DOHH2 (cell line): ENCODE results near the gene SMYD1.

ENCODE experiments used
- H3F3A ChIP-seq: fragments of 200-600 bp; sonication (generic), shearing (Covaris generic); 2 replicates; pipeline ENCODE4 v1.6.0; 2016; ENCODE audit warnings: antibody characterized with exemption, mild to moderate bottlenecking; ENCODE audit not compliant: control insufficient read depth, insufficient read depth
- H3K27ac ChIP-seq: fragments of 200-600 bp; sonication (generic); 2 replicates; pipeline ENCODE4 v1.5.1; 2014; ENCODE audit warnings: low read depth, mild to moderate bottlenecking, low read length, moderate library complexity
- H3K27me3 ChIP-seq: fragments of 200-600 bp; sonication (generic); 2 replicates; pipeline ENCODE4 v1.6.1; 2014; ENCODE audit warnings: mild to moderate bottlenecking, low read length, mixed read lengths; ENCODE audit not compliant: control insufficient read depth
- H3K36me3 ChIP-seq: fragments of 200-600 bp; sonication (generic); 2 replicates; pipeline ENCODE4 v1.6.1; 2014; ENCODE audit warnings: mild to moderate bottlenecking, low read length, moderate library complexity, mixed read lengths; ENCODE audit not compliant: control insufficient read depth
- H3K4me1 ChIP-seq: fragments of 200-600 bp; sonication (generic); 2 replicates; pipeline ENCODE4 v1.6.1; 2014; ENCODE audit warnings: mild to moderate bottlenecking, low read length, mixed read lengths; ENCODE audit not compliant: control insufficient read depth
- H3K4me2 ChIP-seq: fragments of 200-600 bp; sonication (generic); 2 replicates; pipeline ENCODE4 v1.6.0; 2014; ENCODE audit warnings: mild to moderate bottlenecking, low read length, moderate library complexity
- H3K4me3 ChIP-seq: fragments of 200-600 bp; sonication (generic); 2 replicates; pipeline ENCODE4 v1.5.1; 2014; ENCODE audit warnings: mild to moderate bottlenecking, low read length, mixed read lengths
- H3K79me2 ChIP-seq: fragments of 200-600 bp; sonication (generic); 2 replicates; pipeline ENCODE4 v1.6.1; 2014; ENCODE audit warnings: mild to moderate bottlenecking, low read length, mixed read lengths; ENCODE audit not compliant: control insufficient read depth
- H3K9me2 ChIP-seq: fragments of 200-600 bp; sonication (generic); replicated peaks from 2 replicates; pipeline ENCODE4 v1.6.1; 2014; ENCODE audit warnings: mild to moderate bottlenecking, low read length, mixed read lengths; ENCODE audit not compliant: control insufficient read depth
- H3K9me3 ChIP-seq: fragments of 200-600 bp; sonication (generic); 2 replicates; pipeline ENCODE4 v1.6.1; 2014; ENCODE audit warnings: antibody characterized with exemption, low read length, mixed read lengths; ENCODE audit not compliant: control insufficient read depth, insufficient read depth
- H4K20me1 ChIP-seq: fragments of 200-600 bp; sonication (generic); 2 replicates; pipeline ENCODE4 v1.6.0; 2014; ENCODE audit warnings: low read depth, mild to moderate bottlenecking, antibody characterized with exemption, low read length, moderate library complexity; ENCODE audit not compliant: control insufficient read depth, insufficient read depth
- CTCF ChIP-seq: fragments of 200-600 bp; sonication (generic); IDR thresholded peaks from one replicate; pipeline ENCODE4 v1.5.1; 2014; ENCODE audit warnings: antibody characterized with exemption, mild to moderate bottlenecking, low read depth, low read length; ENCODE audit not compliant: poor library complexity, severe bottlenecking
- EZH2phosphoT487 ChIP-seq: fragments of 200-600 bp; sonication (generic); IDR thresholded peaks from 2 replicates; pipeline ENCODE4 v1.6.1; 2017; ENCODE audit warnings: borderline replicate concordance, mild to moderate bottlenecking, antibody characterized with exemption, low read length, moderate library complexity, mixed read lengths

SMYD1 gene

GRCh38 chr2:88126772-88127637 lies 59.4 kb downstream of the SMYD1 start:
- H3K4me2 ChIP-seq, result no peak overlapping the region
- H3K27ac ChIP-seq, result no peak overlapping the region

GRCh38 chr2:88127638-88127887 lies 59.9 kb downstream of the SMYD1 start:
- H3K9me3 ChIP-seq, result no peaks in the 10 kb centered on the region
- no peaks in the 10 kb centered on the region for H3K79me2 ChIP-seq
- no peaks in the 10 kb centered on the region for H3K36me3 ChIP-seq
- no peak overlapping the region for H3K4me3 ChIP-seq
- no peaks in the 10 kb centered on the region for H3K9me2 ChIP-seq
- peaks cover 11% of the 10 kb centered on the region for H3K27me3 ChIP-seq
- no peaks in the 10 kb centered on the region for H3K4me1 ChIP-seq
- H4K20me1 ChIP-seq, result no peaks in the 10 kb centered on the region
- no peak overlapping the region for H3K4me2 ChIP-seq
- no peak for TF ChIP-seq CTCF
- TF ChIP-seq EZH2phosphoT487, result no peak
- no peak overlapping the region for H3K27ac ChIP-seq
- H3F3A ChIP-seq, result no peaks in the 10 kb centered on the region

More at GRCh38 chr2:88126772-88127637, 59.4 kb downstream of the SMYD1 start:
- Histone ChIP-seq H3K9me3 (no peaks in the 10 kb centered on the region), H3K4me1 (no peaks in the 10 kb centered on the region), H3F3A (no peaks in the 10 kb centered on the region), H3K27me3 (peaks cover 11% of the 10 kb centered on the region), H3K36me3 (no peaks in the 10 kb centered on the region), H4K20me1 (no peaks in the 10 kb centered on the region), H3K4me3 (no peak overlapping the region), H3K79me2 (no peaks in the 10 kb centered on the region), H3K9me2 (no peaks in the 10 kb centered on the region)
- TF ChIP-seq EZH2phosphoT487, result no peak
- TF ChIP-seq CTCF, result no peak

- H3K27ac ChIP-seq, result no peak within 1 kb of the TSS
- H3K36me3 ChIP-seq, result no peaks in the 10 kb centered on the region
- no peaks in the 10 kb centered on the region for H4K20me1 ChIP-seq
- H3K4me1 ChIP-seq, result no peaks in the 10 kb centered on the region
- peaks cover 11% of the 10 kb centered on the region for H3K27me3 ChIP-seq
- H3K9me3 ChIP-seq, result no peaks in the 10 kb centered on the region
- TF ChIP-seq CTCF (no peak), EZH2phosphoT487 (no peak)
- no peaks in the 10 kb centered on the region for H3F3A ChIP-seq
- H3K79me2 ChIP-seq, result no peaks in the 10 kb centered on the region
- H3K4me3 ChIP-seq, result no peak within 1 kb of the TSS
- no peaks in the 10 kb centered on the region for H3K9me2 ChIP-seq
- no peak within 1 kb of the TSS for H3K4me2 ChIP-seq
These were observed 60.4 kb downstream of the SMYD1 start, which contains the start of gene FABP1 for GRCh38 chr2:88127888-88128653. Gene FABP1, minus strand, starts transcription at chr2:88128062. Its CDS starts 45 bp downstream, at chr2:88128017.
